ACC112 (cell line): ENCODE results near the gene PGLYRP4.

Source experiments
- H2AFZ ChIP-seq: fragments of 200-600 bp; sonication (generic); one replicate; pipeline ENCODE4 v1.6.0; 2017; ENCODE audit warnings: antibody characterized with exemption, low read length; ENCODE audit not compliant: unreplicated experiment
- H3K27ac ChIP-seq: fragments of 200-600 bp; sonication (generic); 2 replicates; pipeline ENCODE4 v1.5.1; 2014; ENCODE audit warnings: low read depth, mild to moderate bottlenecking, antibody characterized with exemption, low read length, moderate library complexity
- H3K27me3 ChIP-seq: fragments of 200-600 bp; sonication (generic); 2 replicates; pipeline ENCODE4 v1.6.1; 2014; ENCODE audit warnings: mild to moderate bottlenecking, antibody characterized with exemption, low read length, moderate library complexity, mixed read lengths; ENCODE audit not compliant: insufficient read depth
- H3K36me3 ChIP-seq: fragments of 200-600 bp; sonication (generic); 2 replicates; pipeline ENCODE4 v1.6.1; 2016; ENCODE audit warnings: mild to moderate bottlenecking, antibody characterized with exemption, low read length, moderate library complexity, mixed read lengths; ENCODE audit not compliant: insufficient read depth
- H3K4me1 ChIP-seq: fragments of 200-600 bp; sonication (generic); one replicate; pipeline ENCODE4 v1.6.1; 2016; ENCODE audit warnings: low read length, mixed read lengths; ENCODE audit not compliant: insufficient read depth, unreplicated experiment, control insufficient read depth
- H3K4me3 ChIP-seq: fragments of 200-600 bp; sonication (generic); 2 replicates; pipeline ENCODE4 v1.5.1; 2014; ENCODE audit warnings: mild to moderate bottlenecking, low read depth, low read length
- H3K79me2 ChIP-seq: fragments of 200-600 bp; sonication (generic); one replicate; pipeline ENCODE4 v1.6.0; 2016; ENCODE audit warnings: low read length; ENCODE audit not compliant: control insufficient read depth, unreplicated experiment, insufficient read depth

The PGLYRP4 gene

GRCh38 chr1:153348511-153349362, at the start of gene PGLYRP4:
TSS of gene PGLYRP4 (minus strand) at chr1:153348841. CDS start at chr1:153347932, 909 bp downstream.
- Histone ChIP-seq H3K27ac (no peak within 1 kb of the TSS), H3K4me3 (no peak within 1 kb of the TSS), H3K27me3 (peaks cover 73% of the 10 kb centered on the region), H2AFZ (no peak within 1 kb of the TSS), H3K79me2 (no peaks in the 10 kb centered on the region), H3K36me3 (no peaks in the 10 kb centered on the region), H3K4me1 (no peaks in the 10 kb centered on the region)

GRCh38 chr1:153397924-153398651, 49.4 kb upstream of the PGLYRP4 start:
- H3K4me3 ChIP-seq = no peak overlapping the region
- peaks cover 79% of the 10 kb centered on the region for H3K27me3 ChIP-seq
- no peak overlapping the region for H3K27ac ChIP-seq
- no peaks in the 10 kb centered on the region for H3K36me3 ChIP-seq
- H3K4me1 ChIP-seq = no peaks in the 10 kb centered on the region
- H3K79me2 ChIP-seq = no peaks in the 10 kb centered on the region
- no peak overlapping the region for H2AFZ ChIP-seq

- Histone ChIP-seq H2AFZ (no peak overlapping the region), H3K79me2 (no peaks in the 10 kb centered on the region), H3K4me1 (no peaks in the 10 kb centered on the region), H3K4me3 (no peak overlapping the region), H3K27me3 (peaks cover 82% of the 10 kb centered on the region), H3K36me3 (no peaks in the 10 kb centered on the region), H3K27ac (no peak overlapping the region)
Measured at GRCh38 chr1:153397051-153397923, 48.6 kb upstream of the PGLYRP4 start.

- peaks cover 81% of the 10 kb centered on the region for H3K27me3 ChIP-seq
- no peak overlapping the region for H3K27ac ChIP-seq
- H3K4me1 ChIP-seq = no peaks in the 10 kb centered on the region
- no peaks in the 10 kb centered on the region for H3K79me2 ChIP-seq
- no peak overlapping the region for H2AFZ ChIP-seq
- H3K4me3 ChIP-seq = no peak overlapping the region
- H3K36me3 ChIP-seq = no peaks in the 10 kb centered on the region
Measured at GRCh38 chr1:153396461-153396860, 47.8 kb upstream of the PGLYRP4 start.

GRCh38 chr1:153395776-153396175, 47.1 kb upstream of the PGLYRP4 start:
- Histone ChIP-seq H3K36me3 (no peaks in the 10 kb centered on the region), H2AFZ (no peak overlapping the region), H3K4me1 (no peaks in the 10 kb centered on the region), H3K27me3 (peaks cover 80% of the 10 kb centered on the region), H3K79me2 (no peaks in the 10 kb centered on the region), H3K4me3 (no peak overlapping the region), H3K27ac (no peak overlapping the region)

- H3K27ac ChIP-seq = no peak overlapping the region
- H3K36me3 ChIP-seq = no peaks in the 10 kb centered on the region
- H3K4me1 ChIP-seq = no peaks in the 10 kb centered on the region
Measured at GRCh38 chr1:153395136-153395685, 46.6 kb upstream of the PGLYRP4 start.

GRCh38 chr1:153394391-153394790, 45.8 kb upstream of the PGLYRP4 start:
- Histone ChIP-seq H3K79me2 (no peaks in the 10 kb centered on the region), H3K4me1 (no peaks in the 10 kb centered on the region), H3K4me3 (no peak overlapping the region), H3K27ac (no peak overlapping the region), H3K36me3 (no peaks in the 10 kb centered on the region), H3K27me3 (peaks cover 82% of the 10 kb centered on the region), H2AFZ (no peak overlapping the region)

More at GRCh38 chr1:153395136-153395685, 46.6 kb upstream of the PGLYRP4 start:
- no peak overlapping the region for H2AFZ ChIP-seq
- H3K27me3 ChIP-seq = peaks cover 80% of the 10 kb centered on the region
- no peak overlapping the region for H3K4me3 ChIP-seq
- H3K79me2 ChIP-seq = no peaks in the 10 kb centered on the region

- H3K27me3 ChIP-seq = peaks cover 82% of the 10 kb centered on the region
- H3K27ac ChIP-seq = no peak overlapping the region
- no peaks in the 10 kb centered on the region for H3K36me3 ChIP-seq
- H2AFZ ChIP-seq = no peak overlapping the region
- H3K79me2 ChIP-seq = no peaks in the 10 kb centered on the region
- no peaks in the 10 kb centered on the region for H3K4me1 ChIP-seq
- H3K4me3 ChIP-seq = no peak overlapping the region
Measured at GRCh38 chr1:153393926-153394325, 45.3 kb upstream of the PGLYRP4 start.

- no peaks in the 10 kb centered on the region for H3K79me2 ChIP-seq
- H3K27me3 ChIP-seq = peaks cover 74% of the 10 kb centered on the region
- no peak overlapping the region for H3K4me3 ChIP-seq
- H3K27ac ChIP-seq = no peak overlapping the region
- H2AFZ ChIP-seq = no peak overlapping the region
- no peaks in the 10 kb centered on the region for H3K36me3 ChIP-seq
- no peaks in the 10 kb centered on the region for H3K4me1 ChIP-seq
Measured at GRCh38 chr1:153392822-153393221, 44.2 kb upstream of the PGLYRP4 start.

- Histone ChIP-seq H3K4me3 (no peak overlapping the region), H3K27me3 (peaks cover 68% of the 10 kb centered on the region), H3K27ac (no peak overlapping the region), H3K4me1 (no peaks in the 10 kb centered on the region), H3K79me2 (no peaks in the 10 kb centered on the region), H3K36me3 (no peaks in the 10 kb centered on the region), H2AFZ (no peak overlapping the region)
Measured at GRCh38 chr1:153392258-153392657, 43.6 kb upstream of the PGLYRP4 start.
